GM21447 (cell line): ENCODE results near the gene SNCG.

Experiments used
- ATAC-seq: cut with Tn5 transposase; IDR thresholded peaks from one replicate; pipeline ENCODE4 v1.9.1; 2021; ENCODE audit not compliant: unreplicated experiment

The SNCG gene

GRCh38 chr10:86960003-86960862 lies 1.8 kb downstream of the SNCG start:
- ATAC-seq: no peak

GRCh38 chr10:86960863-86961434 lies 2.5 kb downstream of the SNCG start:
- no peak for ATAC-seq

- no peak for ATAC-seq
These were observed 3.2 kb downstream of the SNCG start for GRCh38 chr10:86961481-86962091.

GRCh38 chr10:86962136-86962980 lies 4.0 kb downstream of the SNCG start:
- no peak for ATAC-seq

- ATAC-seq: no peak
These were observed 4.5 kb downstream of the SNCG start for GRCh38 chr10:86962981-86963310.

- ATAC-seq: no peak
These were observed 5.0 kb downstream of the SNCG start for GRCh38 chr10:86963341-86963919.

GRCh38 chr10:86964061-86964846 lies 5.9 kb downstream of the SNCG start:
- no peak for ATAC-seq

- ATAC-seq: no peak
These were observed 6.4 kb downstream of the SNCG start for GRCh38 chr10:86964847-86965190.

GRCh38 chr10:86965986-86966654 lies 7.7 kb downstream of the SNCG start:
- peak; percentile 33 for ATAC-seq

- ATAC-seq: no peak
These were observed 9.1 kb downstream of the SNCG start for GRCh38 chr10:86967481-86967941.

- no peak for ATAC-seq
These were observed 10.0 kb downstream of the SNCG start, which contains the start of gene ADIRF for GRCh38 chr10:86968271-86968993. Gene ADIRF, plus strand, starts transcription at chr10:86968482. Its CDS starts 63 bp downstream, at chr10:86968545.

- no peak for ATAC-seq
These were observed 10.6 kb downstream of the SNCG start for GRCh38 chr10:86968994-86969355.

- no peak for ATAC-seq
These were observed 11.1 kb downstream of the SNCG start for GRCh38 chr10:86969421-86970041.

GRCh38 chr10:86970162-86970981 lies 12.0 kb downstream of the SNCG start:
- no peak for ATAC-seq

- no peak for ATAC-seq
These were observed 12.5 kb downstream of the SNCG start for GRCh38 chr10:86970982-86971231.

- peak; percentile 61 for ATAC-seq
These were observed 13.0 kb downstream of the SNCG start for GRCh38 chr10:86971232-86971991.
